ENCODE results near the gene TTC28. TPM values are rescaled to one million over a fixed set of nuclear protein-coding genes. Genes with fewer than 3 reads are reported as not detected.

TTC28 gene
- total and polyA plus RNA-seq, 4 donors: 3.1 to 74.9 (median 26.1) TPM

DNA sequence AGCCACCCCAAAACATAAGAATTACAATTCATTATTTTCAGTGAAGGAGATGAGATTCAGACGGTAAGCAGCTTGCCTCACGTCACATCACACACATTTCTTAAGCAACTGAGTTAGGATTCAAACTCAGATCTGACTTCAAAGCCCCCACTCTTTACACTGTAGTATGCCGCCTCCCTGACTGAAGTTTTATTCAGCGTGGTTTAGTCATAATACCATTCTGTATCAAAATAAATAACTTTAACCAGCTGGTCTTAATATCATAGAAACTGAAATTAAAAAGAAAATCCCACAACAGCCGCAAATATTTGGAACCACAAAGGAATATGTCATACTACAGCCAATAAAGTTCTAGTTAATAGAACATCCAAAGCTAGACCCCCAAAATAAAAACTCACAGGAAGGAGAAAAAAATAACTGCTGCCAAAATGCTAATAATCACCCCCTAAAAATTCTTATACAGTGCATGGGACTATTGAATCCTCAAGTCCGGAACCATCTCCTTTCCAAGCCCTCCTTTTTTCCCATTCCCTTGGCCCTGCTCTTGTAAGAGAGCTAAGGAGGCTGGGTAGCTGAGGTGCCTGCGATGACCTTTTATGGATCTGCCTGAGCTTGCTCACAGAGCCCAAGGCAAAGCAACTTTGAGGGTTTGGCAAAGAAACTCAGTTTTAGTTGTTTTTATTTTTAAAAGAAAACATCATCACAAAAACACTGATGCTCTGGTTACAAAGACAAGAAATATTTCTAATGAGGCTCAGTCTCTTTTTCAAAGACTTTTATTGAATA is 334.5 kb downstream of the TTC28 start:
- ATAC-seq (ENCODE audit: low FRiP score) (peak; percentile 69), DNase-seq (no peak)
- intact Hi-C loops (cut with DNase I): no loop called here
- Histone ChIP-seq H3K4me1 (ENCODE audit: control insufficient read depth in 1 of 2, insufficient read depth in 2 of 2, low read length in 2 of 2) (peaks cover 0 to 2% of the 10 kb centered on the region in 2 donors), H3K27ac (ENCODE audit: low read depth in 1 of 2, low read length in 2 of 2) (no peak overlapping the region), H3K36me3 (ENCODE audit: control insufficient read depth in 1 of 2, insufficient read depth in 2 of 2, low read length in 1 of 2) (no peaks in the 10 kb centered on the region), H3K9me3 (ENCODE audit: control insufficient read depth, low read length) (no peaks in the 10 kb centered on the region), H3K27me3 (ENCODE audit: control insufficient read depth in 1 of 2, insufficient read depth in 2 of 2, low read length in 1 of 2) (no peaks in the 10 kb centered on the region), H3K4me3 (ENCODE audit: low read length in 2 of 2) (no peak overlapping the region)
- WGBS, 2 donors: 50 to 55% methylated on average over 7 of the region's 7 CpGs

DNA sequence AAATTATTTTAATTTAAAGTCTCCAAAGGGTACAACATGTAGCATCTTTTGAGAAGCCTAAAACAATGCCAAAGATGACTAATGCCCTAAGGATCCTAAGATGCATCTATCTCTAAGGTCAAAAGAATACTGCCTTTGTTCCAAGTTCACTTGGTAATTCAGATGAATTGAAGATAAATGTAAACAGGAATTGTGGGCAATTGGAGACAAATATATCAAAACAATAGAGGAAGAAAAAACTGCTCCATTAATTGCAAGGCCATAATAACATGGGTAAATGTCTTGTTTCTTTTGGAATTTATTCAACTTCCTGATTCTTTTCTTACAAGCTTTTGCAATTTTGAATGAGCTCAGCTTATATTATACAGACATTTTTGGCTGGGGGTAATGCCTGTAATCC is 338.6 kb downstream of the TTC28 start:
- intact Hi-C loops (cut with DNase I): no loop called here

DNA sequence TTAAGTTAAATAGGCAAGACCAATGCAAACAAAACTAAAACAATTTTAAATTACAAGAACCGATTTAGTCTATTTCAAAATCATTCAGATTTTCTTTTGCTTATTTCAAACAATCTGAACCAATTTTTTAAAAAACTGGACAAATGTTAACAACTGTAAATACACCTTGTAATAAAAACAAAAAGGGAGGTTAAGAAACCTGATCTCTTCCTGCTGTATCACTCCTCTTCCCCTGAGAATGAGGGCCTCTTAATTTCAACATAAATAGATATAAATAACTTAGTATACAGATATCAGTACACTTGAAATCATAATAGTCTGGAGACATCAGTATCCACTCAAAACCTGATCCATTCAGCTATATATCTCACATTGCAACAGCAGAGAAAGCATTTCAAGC is 346.6 kb downstream of the TTC28 start:
- intact Hi-C loops (cut with DNase I): no loop called here
- no peak overlapping the region for H3K4me3 ChIP-seq (ENCODE audit: low read length in 2 of 2)
- WGBS, 2 donors: 43 to 61% methylated on average over 1 of the region's 1 CpG
- H3K36me3 ChIP-seq (ENCODE audit: control insufficient read depth in 1 of 2, insufficient read depth in 2 of 2, low read length in 1 of 2): no peaks in the 10 kb centered on the region
- DNase-seq (no peak), ATAC-seq (ENCODE audit: low FRiP score) (no peak)
- no peaks in the 10 kb centered on the region for H3K27me3 ChIP-seq (ENCODE audit: control insufficient read depth in 1 of 2, insufficient read depth in 2 of 2, low read length in 1 of 2)
- no peaks in the 10 kb centered on the region for H3K9me3 ChIP-seq (ENCODE audit: control insufficient read depth, low read length)
- H3K4me1 ChIP-seq (ENCODE audit: control insufficient read depth in 1 of 2, insufficient read depth in 2 of 2, low read length in 2 of 2): peaks cover under 1 to 9% of the 10 kb centered on the region in 2 donors
- H3K27ac ChIP-seq (ENCODE audit: low read depth in 1 of 2, low read length in 2 of 2): no peak overlapping the region

More for the DNA sequence above, 338.6 kb downstream of the TTC28 start:
- H3K36me3 ChIP-seq (ENCODE audit: control insufficient read depth in 1 of 2, insufficient read depth in 2 of 2, low read length in 1 of 2): no peaks in the 10 kb centered on the region
- DNase-seq: no peak
- H3K27ac ChIP-seq (ENCODE audit: low read depth in 1 of 2, low read length in 2 of 2): no peak overlapping the region
- H3K4me1 ChIP-seq (ENCODE audit: control insufficient read depth in 1 of 2, insufficient read depth in 2 of 2, low read length in 2 of 2): no peaks in the 10 kb centered on the region
- H3K9me3 ChIP-seq (ENCODE audit: control insufficient read depth, low read length): no peaks in the 10 kb centered on the region
- H3K27me3 ChIP-seq (ENCODE audit: control insufficient read depth in 1 of 2, insufficient read depth in 2 of 2, low read length in 1 of 2): no peaks in the 10 kb centered on the region
- no peak overlapping the region for H3K4me3 ChIP-seq (ENCODE audit: low read length in 2 of 2)
- no peak for ATAC-seq (ENCODE audit: low FRiP score)

DNA sequence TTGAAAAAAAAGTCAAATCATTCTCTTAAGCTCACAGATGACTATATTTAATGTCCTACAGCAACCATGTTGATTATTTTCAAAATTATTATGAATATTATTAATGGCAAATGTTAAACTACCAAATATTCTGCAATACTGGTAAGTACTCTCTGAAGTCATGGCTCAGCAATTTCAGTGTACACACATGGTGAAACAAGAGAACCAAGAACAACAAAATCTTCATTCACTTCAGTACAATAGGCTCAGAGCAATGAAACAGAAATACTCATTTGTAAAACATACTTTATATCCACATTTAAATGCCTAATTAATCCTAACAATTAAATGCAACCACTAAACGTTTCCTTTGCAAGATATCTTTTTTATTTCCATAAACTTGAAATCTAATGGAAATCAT is 347.2 kb downstream of the TTC28 start:
- no peak for ATAC-seq (ENCODE audit: low FRiP score)
- H3K36me3 ChIP-seq (ENCODE audit: control insufficient read depth in 1 of 2, insufficient read depth in 2 of 2, low read length in 1 of 2): no peaks in the 10 kb centered on the region
- no peaks in the 10 kb centered on the region for H3K27me3 ChIP-seq (ENCODE audit: control insufficient read depth in 1 of 2, insufficient read depth in 2 of 2, low read length in 1 of 2)
- no peak overlapping the region for H3K27ac ChIP-seq (ENCODE audit: low read depth in 1 of 2, low read length in 2 of 2)
- no peak overlapping the region for H3K4me3 ChIP-seq (ENCODE audit: low read length in 2 of 2)
- intact Hi-C loops (cut with DNase I): no loop called here
- WGBS, 2 donors: 13 to 15% methylated on average over 1 of the region's 1 CpG
- H3K9me3 ChIP-seq (ENCODE audit: control insufficient read depth, low read length): no peaks in the 10 kb centered on the region
- no peak for DNase-seq
- peaks cover 2 to 9% of the 10 kb centered on the region in 2 donors for H3K4me1 ChIP-seq (ENCODE audit: control insufficient read depth in 1 of 2, insufficient read depth in 2 of 2, low read length in 2 of 2)

DNA sequence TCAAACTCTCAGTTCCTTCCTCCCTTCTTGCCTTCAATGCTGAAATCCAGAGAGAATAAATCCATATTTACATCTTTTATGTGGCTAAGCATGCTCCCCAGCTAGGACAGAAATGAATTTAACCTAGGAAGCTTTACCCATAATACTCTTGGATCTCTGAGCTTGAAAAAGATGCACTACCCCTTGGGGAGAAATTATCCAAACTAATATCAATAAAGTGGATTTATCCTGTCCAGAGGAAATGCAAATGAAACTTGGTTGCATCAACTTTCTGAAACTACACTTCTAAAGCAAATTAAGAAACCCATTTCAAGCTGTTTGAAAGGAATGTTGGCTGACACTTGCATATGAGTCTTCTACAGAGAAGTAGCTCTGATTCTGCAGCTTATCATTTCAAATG is 347.9 kb downstream of the TTC28 start:
- no peak for ATAC-seq (ENCODE audit: low FRiP score)
- Histone ChIP-seq H3K36me3 (ENCODE audit: control insufficient read depth in 1 of 2, insufficient read depth in 2 of 2, low read length in 1 of 2) (no peaks in the 10 kb centered on the region), H3K9me3 (ENCODE audit: control insufficient read depth, low read length) (no peaks in the 10 kb centered on the region), H3K4me3 (ENCODE audit: low read length in 2 of 2) (no peak overlapping the region), H3K27ac (ENCODE audit: low read depth in 1 of 2, low read length in 2 of 2) (no peak overlapping the region), H3K27me3 (ENCODE audit: control insufficient read depth in 1 of 2, insufficient read depth in 2 of 2, low read length in 1 of 2) (no peaks in the 10 kb centered on the region), H3K4me1 (ENCODE audit: control insufficient read depth in 1 of 2, insufficient read depth in 2 of 2, low read length in 2 of 2) (peaks cover 2 to 9% of the 10 kb centered on the region in 2 donors)
- intact Hi-C loops (cut with DNase I): no loop called here
- no peak for DNase-seq

DNA sequence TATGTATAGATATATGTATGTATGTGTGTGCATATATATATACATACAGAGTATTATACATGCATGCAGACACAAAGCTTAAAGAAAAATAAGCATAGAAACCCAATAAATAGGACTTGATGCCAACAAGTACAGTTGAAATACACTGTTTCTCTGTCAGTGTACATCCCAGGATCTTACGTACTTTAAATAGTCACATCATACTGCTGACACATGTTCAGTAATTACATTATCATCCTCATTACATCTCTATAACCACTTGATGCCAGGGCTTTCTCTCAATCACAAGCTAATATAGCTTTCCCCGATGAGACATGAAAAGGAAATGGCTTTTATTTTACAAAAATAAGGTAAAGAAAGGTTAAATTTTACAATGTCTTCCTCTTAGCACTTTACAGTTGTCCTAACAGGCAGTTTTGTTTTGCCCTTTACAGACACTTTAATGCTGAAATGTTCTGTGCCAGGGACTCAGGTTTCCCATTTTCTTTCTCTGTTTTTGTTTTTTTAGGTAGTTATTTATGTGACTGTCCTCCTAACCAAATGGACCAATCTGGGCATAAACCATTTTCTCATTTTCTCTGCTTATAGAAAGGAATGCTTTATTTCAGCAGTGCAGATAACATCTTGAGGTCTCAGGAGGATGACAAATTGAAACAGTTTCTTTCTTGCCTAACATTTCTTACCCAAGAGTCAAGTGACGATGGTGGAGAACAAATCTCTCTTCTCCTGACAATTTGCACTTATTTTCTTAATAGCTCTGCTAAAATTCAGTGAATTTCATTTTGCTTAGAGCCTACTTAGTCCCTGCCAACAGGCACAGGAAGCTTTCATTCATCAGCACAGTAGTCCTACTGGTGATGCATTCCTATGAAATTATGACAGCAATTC is 350.2 kb downstream of the TTC28 start:
- Histone ChIP-seq H3K36me3 (ENCODE audit: control insufficient read depth in 1 of 2, insufficient read depth in 2 of 2, low read length in 1 of 2) (no peaks in the 10 kb centered on the region), H3K9me3 (ENCODE audit: control insufficient read depth, low read length) (no peaks in the 10 kb centered on the region), H3K4me1 (ENCODE audit: control insufficient read depth in 1 of 2, insufficient read depth in 2 of 2, low read length in 2 of 2) (peaks cover 2 to 9% of the 10 kb centered on the region in 2 donors), H3K27me3 (ENCODE audit: control insufficient read depth in 1 of 2, insufficient read depth in 2 of 2, low read length in 1 of 2) (no peaks in the 10 kb centered on the region), H3K27ac (ENCODE audit: low read depth in 1 of 2, low read length in 2 of 2) (no peak overlapping the region), H3K4me3 (ENCODE audit: low read length in 2 of 2) (no peak overlapping the region)
- 27 to 30% methylated on average over 3 of the region's 3 CpGs for WGBS, 2 donors
- DNase-seq: no peak
- intact Hi-C loops (cut with DNase I): no loop called here
- no peak for ATAC-seq (ENCODE audit: low FRiP score)

DNA sequence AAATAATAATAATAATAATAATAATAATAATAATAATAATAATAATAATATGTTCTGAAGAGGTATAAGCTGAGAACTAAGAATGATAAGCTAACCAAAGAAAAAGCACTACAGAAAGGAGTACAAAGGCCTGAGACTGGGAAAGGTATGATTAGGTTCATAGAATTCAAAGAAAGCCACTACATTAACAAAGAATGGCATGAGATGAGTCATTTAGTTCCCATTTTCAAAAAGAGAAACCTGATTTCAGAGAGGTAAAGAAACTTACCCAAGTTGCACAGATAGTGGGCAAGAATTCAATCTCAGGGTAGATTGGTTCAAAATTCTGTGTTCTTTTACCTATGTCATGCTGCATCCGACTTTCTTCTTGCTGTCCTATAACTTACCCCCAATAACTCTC is 350.9 kb downstream of the TTC28 start:
- H3K4me1 ChIP-seq (ENCODE audit: control insufficient read depth in 1 of 2, insufficient read depth in 2 of 2, low read length in 2 of 2): peaks cover 2 to 9% of the 10 kb centered on the region in 2 donors
- no peak for DNase-seq
- no peak overlapping the region for H3K27ac ChIP-seq (ENCODE audit: low read depth in 1 of 2, low read length in 2 of 2)
- WGBS, 2 donors: 96 to 100% methylated on average over 1 of the region's 1 CpG
- H3K4me3 ChIP-seq (ENCODE audit: low read length in 2 of 2): no peak overlapping the region
- intact Hi-C loops (cut with DNase I): no loop called here
- ATAC-seq (ENCODE audit: low FRiP score): no peak
- H3K27me3 ChIP-seq (ENCODE audit: control insufficient read depth in 1 of 2, insufficient read depth in 2 of 2, low read length in 1 of 2): no peaks in the 10 kb centered on the region
- no peaks in the 10 kb centered on the region for H3K36me3 ChIP-seq (ENCODE audit: control insufficient read depth in 1 of 2, insufficient read depth in 2 of 2, low read length in 1 of 2)
- no peaks in the 10 kb centered on the region for H3K9me3 ChIP-seq (ENCODE audit: control insufficient read depth, low read length)

DNA sequence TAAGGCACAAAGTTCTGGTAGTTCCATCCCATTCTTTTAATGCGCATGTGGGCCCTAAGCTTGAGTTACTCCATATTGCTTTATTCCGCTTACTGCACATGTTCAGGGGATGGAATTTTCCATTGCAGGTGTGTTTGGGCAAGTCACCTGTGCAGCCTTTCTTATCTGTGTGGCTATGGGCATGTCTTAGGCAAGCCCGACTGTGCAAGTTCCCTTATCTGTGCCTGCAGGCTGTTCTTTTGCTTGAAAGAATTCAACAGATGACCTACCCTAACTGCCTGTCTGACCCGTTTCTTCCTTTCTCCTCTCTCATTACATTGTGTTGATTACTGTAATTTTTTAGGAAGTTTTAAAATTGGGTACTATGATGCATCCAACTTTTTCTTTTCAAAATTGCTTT is 363.6 kb downstream of the TTC28 start:
- Histone ChIP-seq H3K4me3 (ENCODE audit: low read length in 2 of 2) (no peak overlapping the region), H3K27me3 (ENCODE audit: control insufficient read depth in 1 of 2, insufficient read depth in 2 of 2, low read length in 1 of 2) (no peaks in the 10 kb centered on the region), H3K36me3 (ENCODE audit: control insufficient read depth in 1 of 2, insufficient read depth in 2 of 2, low read length in 1 of 2) (no peaks in the 10 kb centered on the region), H3K27ac (ENCODE audit: low read depth in 1 of 2, low read length in 2 of 2) (no peak overlapping the region), H3K4me1 (ENCODE audit: control insufficient read depth in 1 of 2, insufficient read depth in 2 of 2, low read length in 2 of 2) (no peaks in the 10 kb centered on the region), H3K9me3 (ENCODE audit: control insufficient read depth, low read length) (no peaks in the 10 kb centered on the region)
- intact Hi-C loops (cut with DNase I): no loop called here
- DNase-seq: no peak
- WGBS, 2 donors: 94 to 95% methylated on average over 4 of the region's 4 CpGs
- no peak for ATAC-seq (ENCODE audit: low FRiP score)

DNA sequence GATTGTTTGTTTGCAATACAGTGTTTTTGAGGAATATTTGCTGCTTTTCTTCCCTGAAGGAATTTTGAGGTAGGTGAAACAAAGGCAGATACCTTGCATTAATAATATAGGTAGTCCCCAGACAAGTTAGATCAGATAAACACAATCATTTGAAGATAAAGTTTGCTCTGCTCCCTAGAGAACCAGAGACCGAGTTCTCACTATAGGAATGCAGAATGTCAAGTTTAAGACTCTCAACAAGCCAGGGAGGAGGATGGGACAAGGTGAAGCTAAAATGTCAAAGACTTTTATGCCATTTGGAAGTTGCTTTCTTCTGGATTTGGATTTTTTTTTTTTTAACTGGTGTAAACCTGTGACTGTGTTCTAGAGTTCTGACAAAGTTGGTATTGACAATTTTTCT is 364.7 kb downstream of the TTC28 start:
- H3K36me3 ChIP-seq (ENCODE audit: control insufficient read depth in 1 of 2, insufficient read depth in 2 of 2, low read length in 1 of 2): no peaks in the 10 kb centered on the region
- no peak for DNase-seq
- no peaks in the 10 kb centered on the region for H3K27me3 ChIP-seq (ENCODE audit: control insufficient read depth in 1 of 2, insufficient read depth in 2 of 2, low read length in 1 of 2)
- no peak for ATAC-seq (ENCODE audit: low FRiP score)
- 96 to 97% methylated on average over 1 of the region's 1 CpG for WGBS, 2 donors
- H3K27ac ChIP-seq (ENCODE audit: low read depth in 1 of 2, low read length in 2 of 2): no peak overlapping the region
- no peaks in the 10 kb centered on the region for H3K9me3 ChIP-seq (ENCODE audit: control insufficient read depth, low read length)
- intact Hi-C loops (cut with DNase I): no loop called here
- no peak overlapping the region for H3K4me3 ChIP-seq (ENCODE audit: low read length in 2 of 2)
- H3K4me1 ChIP-seq (ENCODE audit: control insufficient read depth in 1 of 2, insufficient read depth in 2 of 2, low read length in 2 of 2): no peaks in the 10 kb centered on the region
